ENCODE data around the gene THSD4.

The THSD4 gene

DNA sequence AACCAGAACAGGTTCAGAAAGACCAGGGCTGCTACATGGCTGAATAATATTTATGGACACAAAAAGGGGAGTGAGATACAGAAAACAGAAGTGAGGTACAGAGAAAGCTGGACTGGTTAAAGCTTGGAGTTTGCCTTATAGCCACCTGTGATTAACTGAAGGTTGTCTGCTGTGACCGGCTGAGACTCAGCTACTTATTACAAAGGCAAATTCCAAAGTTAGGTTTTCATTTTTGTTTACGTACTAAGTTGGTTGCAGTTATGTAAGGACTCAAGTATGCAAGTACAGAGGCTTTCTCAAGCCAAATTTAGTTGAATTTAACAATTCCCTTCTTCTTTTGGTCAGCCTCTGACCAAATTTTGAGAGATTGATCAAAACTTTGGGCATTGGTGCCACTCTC is 264.6 kb downstream of the THSD4 start:
- H3F3A ChIP-seq (ENCODE audit: control insufficient read depth, insufficient read depth): no peaks in the 10 kb centered on the region
- H3K9me2 ChIP-seq (replicated peaks; ENCODE audit: control insufficient read depth, low read length): no peaks in the 10 kb centered on the region
- no peak overlapping the region for H3K4me2 ChIP-seq (ENCODE audit: low read length)
- H3K4me3 ChIP-seq (ENCODE audit: low read length): no peak overlapping the region
- no peak for TF ChIP-seq EZH2phosphoT487 (IDR thresholded peaks at IDR 0.05; ENCODE audit: borderline replicate concordance, low read length)
- TF ChIP-seq, protein P1, sequence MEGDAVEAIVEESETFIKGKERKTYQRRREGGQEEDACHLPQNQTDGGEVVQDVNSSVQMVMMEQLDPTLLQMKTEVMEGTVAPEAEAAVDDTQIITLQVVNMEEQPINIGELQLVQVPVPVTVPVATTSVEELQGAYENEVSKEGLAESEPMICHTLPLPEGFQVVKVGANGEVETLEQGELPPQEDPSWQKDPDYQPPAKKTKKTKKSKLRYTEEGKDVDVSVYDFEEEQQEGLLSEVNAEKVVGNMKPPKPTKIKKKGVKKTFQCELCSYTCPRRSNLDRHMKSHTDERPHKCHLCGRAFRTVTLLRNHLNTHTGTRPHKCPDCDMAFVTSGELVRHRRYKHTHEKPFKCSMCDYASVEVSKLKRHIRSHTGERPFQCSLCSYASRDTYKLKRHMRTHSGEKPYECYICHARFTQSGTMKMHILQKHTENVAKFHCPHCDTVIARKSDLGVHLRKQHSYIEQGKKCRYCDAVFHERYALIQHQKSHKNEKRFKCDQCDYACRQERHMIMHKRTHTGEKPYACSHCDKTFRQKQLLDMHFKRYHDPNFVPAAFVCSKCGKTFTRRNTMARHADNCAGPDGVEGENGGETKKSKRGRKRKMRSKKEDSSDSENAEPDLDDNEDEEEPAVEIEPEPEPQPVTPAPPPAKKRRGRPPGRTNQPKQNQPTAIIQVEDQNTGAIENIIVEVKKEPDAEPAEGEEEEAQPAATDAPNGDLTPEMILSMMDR (IDR thresholded peaks at IDR 0.05; ENCODE audit: low read depth, low read length, poor library complexity, severe bottlenecking): no peak
- H3K79me2 ChIP-seq (ENCODE audit: control insufficient read depth, low read length): no peaks in the 10 kb centered on the region
- no peaks in the 10 kb centered on the region for H3K4me1 ChIP-seq (ENCODE audit: control insufficient read depth, low read length)
- peaks cover 6% of the 10 kb centered on the region for H3K27me3 ChIP-seq (ENCODE audit: control insufficient read depth, low read length)
- no peaks in the 10 kb centered on the region for H3K9me3 ChIP-seq (ENCODE audit: control insufficient read depth, insufficient read depth, low read length)
- no peaks in the 10 kb centered on the region for H4K20me1 ChIP-seq (ENCODE audit: control insufficient read depth, insufficient read depth, low read depth, low read length)
- H3K27ac ChIP-seq (ENCODE audit: low read depth, low read length): no peak overlapping the region
- no peaks in the 10 kb centered on the region for H3K36me3 ChIP-seq (ENCODE audit: control insufficient read depth, low read length)

DNA sequence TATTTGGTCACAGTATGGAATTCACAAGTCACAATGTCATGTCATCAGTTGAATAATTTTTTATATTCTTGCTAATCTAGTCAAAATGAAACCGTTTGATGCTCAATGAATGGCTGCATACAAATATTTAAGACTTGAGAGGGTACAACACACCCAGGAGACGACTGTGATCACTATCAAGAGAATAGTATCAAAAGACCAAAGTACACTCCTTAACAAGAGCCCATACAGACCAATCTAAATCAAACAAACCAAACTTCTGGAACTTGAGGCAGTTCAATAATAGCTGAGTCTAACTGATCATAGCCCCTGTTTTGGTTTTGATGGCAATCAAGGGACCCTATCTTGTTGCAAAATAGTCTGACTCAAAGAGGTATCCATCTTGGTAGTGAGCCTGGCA is 265.1 kb downstream of the THSD4 start:
- no peaks in the 10 kb centered on the region for H3K36me3 ChIP-seq (ENCODE audit: control insufficient read depth, low read length)
- H3K27ac ChIP-seq (ENCODE audit: low read depth, low read length): no peak overlapping the region
- no peak overlapping the region for H3K4me2 ChIP-seq (ENCODE audit: low read length)
- no peaks in the 10 kb centered on the region for H3K9me3 ChIP-seq (ENCODE audit: control insufficient read depth, insufficient read depth, low read length)
- H3K4me1 ChIP-seq (ENCODE audit: control insufficient read depth, low read length): no peaks in the 10 kb centered on the region
- H3K79me2 ChIP-seq (ENCODE audit: control insufficient read depth, low read length): no peaks in the 10 kb centered on the region
- no peak overlapping the region for H3K4me3 ChIP-seq (ENCODE audit: low read length)
- TF ChIP-seq, protein P1 (IDR thresholded peaks at IDR 0.05; ENCODE audit: low read depth, low read length, poor library complexity, severe bottlenecking): no peak
- no peak for TF ChIP-seq EZH2phosphoT487 (IDR thresholded peaks at IDR 0.05; ENCODE audit: borderline replicate concordance, low read length)
- H3K27me3 ChIP-seq (ENCODE audit: control insufficient read depth, low read length): peaks cover 4% of the 10 kb centered on the region; the same call in 1 of the 2 replicates
- H3K9me2 ChIP-seq (replicated peaks; ENCODE audit: control insufficient read depth, low read length): no peaks in the 10 kb centered on the region
- H3F3A ChIP-seq (ENCODE audit: control insufficient read depth, insufficient read depth): no peaks in the 10 kb centered on the region
- no peaks in the 10 kb centered on the region for H4K20me1 ChIP-seq (ENCODE audit: control insufficient read depth, insufficient read depth, low read depth, low read length)

DNA sequence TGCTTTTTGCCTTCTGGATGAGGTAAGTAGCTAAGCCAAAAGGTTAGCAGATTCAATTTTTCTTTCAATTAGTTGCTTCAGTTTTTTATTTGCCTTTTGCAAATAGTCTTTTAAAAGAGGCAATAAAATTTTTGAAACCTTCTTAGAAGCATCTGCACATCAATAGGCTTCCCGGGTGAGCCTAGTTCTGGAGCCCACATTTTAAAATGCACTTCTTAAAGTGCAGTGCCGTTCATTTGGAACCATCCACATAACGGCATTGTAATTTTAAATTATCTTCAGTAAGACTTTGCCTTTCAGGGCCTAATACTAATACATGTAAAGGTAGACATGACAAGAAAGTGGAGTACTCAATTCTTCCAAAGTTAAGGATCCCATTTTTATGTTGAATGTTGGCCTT is 269.2 kb downstream of the THSD4 start:
- Histone ChIP-seq H3K4me3 (ENCODE audit: low read length) (no peak overlapping the region), H3K79me2 (ENCODE audit: control insufficient read depth, low read length) (no peaks in the 10 kb centered on the region), H3F3A (ENCODE audit: control insufficient read depth, insufficient read depth) (no peaks in the 10 kb centered on the region), H3K4me1 (ENCODE audit: control insufficient read depth, low read length) (no peaks in the 10 kb centered on the region), H3K36me3 (ENCODE audit: control insufficient read depth, low read length) (no peaks in the 10 kb centered on the region), H3K27me3 (ENCODE audit: control insufficient read depth, low read length) (peaks cover 11% of the 10 kb centered on the region), H3K9me3 (ENCODE audit: control insufficient read depth, insufficient read depth, low read length) (no peaks in the 10 kb centered on the region), H3K27ac (ENCODE audit: low read depth, low read length) (no peak overlapping the region), H4K20me1 (ENCODE audit: control insufficient read depth, insufficient read depth, low read depth, low read length) (no peaks in the 10 kb centered on the region), H3K4me2 (ENCODE audit: low read length) (no peak overlapping the region), H3K9me2 (replicated peaks; ENCODE audit: control insufficient read depth, low read length) (no peaks in the 10 kb centered on the region)
- no peak for TF ChIP-seq EZH2phosphoT487 (IDR thresholded peaks at IDR 0.05; ENCODE audit: borderline replicate concordance, low read length)

DNA sequence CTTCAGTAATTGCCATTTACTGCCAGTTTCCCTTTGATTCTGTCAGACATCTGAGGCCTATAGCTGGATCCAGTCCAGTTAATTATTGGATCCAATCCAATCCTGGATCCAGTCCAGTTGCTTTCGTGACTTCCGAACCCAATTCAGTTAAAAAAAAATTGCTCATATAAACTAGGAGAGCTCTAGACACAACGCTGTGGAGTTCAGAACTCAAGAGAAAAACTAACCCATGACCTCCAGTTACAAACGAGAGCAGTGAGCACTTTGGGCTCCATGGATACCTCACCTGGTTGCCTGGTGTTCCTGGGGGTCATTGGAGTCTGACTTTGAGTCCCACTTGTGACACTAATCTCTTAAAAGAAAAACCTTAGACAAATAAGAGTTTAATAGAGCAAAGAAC is 269.8 kb downstream of the THSD4 start:
- Histone ChIP-seq H3K9me2 (replicated peaks; ENCODE audit: control insufficient read depth, low read length) (no peaks in the 10 kb centered on the region), H4K20me1 (ENCODE audit: control insufficient read depth, insufficient read depth, low read depth, low read length) (no peaks in the 10 kb centered on the region), H3K9me3 (ENCODE audit: control insufficient read depth, insufficient read depth, low read length) (no peaks in the 10 kb centered on the region), H3K4me3 (ENCODE audit: low read length) (no peak overlapping the region), H3K27ac (ENCODE audit: low read depth, low read length) (no peak overlapping the region), H3K4me2 (ENCODE audit: low read length) (no peak overlapping the region), H3F3A (ENCODE audit: control insufficient read depth, insufficient read depth) (no peaks in the 10 kb centered on the region), H3K4me1 (ENCODE audit: control insufficient read depth, low read length) (no peaks in the 10 kb centered on the region), H3K36me3 (ENCODE audit: control insufficient read depth, low read length) (no peaks in the 10 kb centered on the region), H3K79me2 (ENCODE audit: control insufficient read depth, low read length) (no peaks in the 10 kb centered on the region), H3K27me3 (ENCODE audit: control insufficient read depth, low read length) (peaks cover 11% of the 10 kb centered on the region)
- TF ChIP-seq EZH2phosphoT487 (IDR thresholded peaks at IDR 0.05; ENCODE audit: borderline replicate concordance, low read length): no peak
- TF ChIP-seq, protein P1 (IDR thresholded peaks at IDR 0.05; ENCODE audit: low read depth, low read length, poor library complexity, severe bottlenecking): no peak
